Body of pancreas (tissue), 4 donors: ENCODE measurements around the gene AGAP1.

Source experiments
- POLR2A ChIP-seq, 3 donors: fragments of 450-650 bp; IDR thresholded peaks; one replicate each; pipeline ENCODE4 v1.6.1; 2016; ENCODE audit warnings: antibody characterized with exemption in 3 of 3, mild to moderate bottlenecking in 2 of 3
- TF ChIP-seq, protein P1 (sequence below), 7 experiments: fragments of 450-650 bp in 4 of 7; fragments of 200-600 bp in 3 of 7; sonication (generic) in 3 of 7; IDR thresholded peaks; one replicate each; pipeline ENCODE4 v1.5.1; 2016 to 2019; ENCODE audit warnings: antibody characterized with exemption in 7 of 7

DNA sequence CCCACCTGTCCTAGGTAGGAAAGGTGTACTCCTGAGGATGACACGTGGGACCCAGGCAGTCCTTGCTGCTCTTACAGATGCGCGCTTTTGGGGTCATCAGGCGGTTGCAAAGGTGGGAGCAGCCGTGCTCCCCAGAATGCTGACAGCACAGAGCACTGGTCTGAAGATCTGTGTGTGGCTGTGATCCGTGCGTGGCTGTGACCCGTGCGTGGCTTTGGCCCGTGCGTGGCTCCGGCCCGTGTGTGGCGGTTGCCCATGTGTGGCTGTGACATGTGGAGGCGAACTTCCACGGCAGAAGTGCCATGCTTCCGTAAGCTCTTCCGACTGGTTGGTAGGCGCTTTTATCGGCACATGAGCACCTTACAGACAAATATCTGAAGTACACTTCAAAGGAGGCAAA lies 270.0 kb downstream of the AGAP1 start:
- TF ChIP-seq, protein P1, sequence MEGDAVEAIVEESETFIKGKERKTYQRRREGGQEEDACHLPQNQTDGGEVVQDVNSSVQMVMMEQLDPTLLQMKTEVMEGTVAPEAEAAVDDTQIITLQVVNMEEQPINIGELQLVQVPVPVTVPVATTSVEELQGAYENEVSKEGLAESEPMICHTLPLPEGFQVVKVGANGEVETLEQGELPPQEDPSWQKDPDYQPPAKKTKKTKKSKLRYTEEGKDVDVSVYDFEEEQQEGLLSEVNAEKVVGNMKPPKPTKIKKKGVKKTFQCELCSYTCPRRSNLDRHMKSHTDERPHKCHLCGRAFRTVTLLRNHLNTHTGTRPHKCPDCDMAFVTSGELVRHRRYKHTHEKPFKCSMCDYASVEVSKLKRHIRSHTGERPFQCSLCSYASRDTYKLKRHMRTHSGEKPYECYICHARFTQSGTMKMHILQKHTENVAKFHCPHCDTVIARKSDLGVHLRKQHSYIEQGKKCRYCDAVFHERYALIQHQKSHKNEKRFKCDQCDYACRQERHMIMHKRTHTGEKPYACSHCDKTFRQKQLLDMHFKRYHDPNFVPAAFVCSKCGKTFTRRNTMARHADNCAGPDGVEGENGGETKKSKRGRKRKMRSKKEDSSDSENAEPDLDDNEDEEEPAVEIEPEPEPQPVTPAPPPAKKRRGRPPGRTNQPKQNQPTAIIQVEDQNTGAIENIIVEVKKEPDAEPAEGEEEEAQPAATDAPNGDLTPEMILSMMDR (IDR thresholded peaks at IDR 0.05), result no peak
- TF ChIP-seq POLR2A (IDR thresholded peaks at IDR 0.05), result no peak
